GM13976 (cell line): ENCODE data around the gene LGALS3BP.

Experiments
- DNase-seq: peaks from one replicate; pipeline ENCODE4 v3.0.0; 2012; ENCODE audit warnings: low spot score
- in situ Hi-C: fragments of 300-500 bp; cut with MboI; formaldehyde crosslinking; loops from one replicate; pipeline ENCODE4 v1.12.0; 2022; ENCODE audit warnings: low sequenced_read_pairs, mixed read lengths, inconsistent platforms; ENCODE audit not compliant: unreplicated experiment
- TF ChIP-seq, protein P1 (sequence below): IDR thresholded peaks from 2 replicates; pipeline ENCODE4 v1.5.1; 2012; ENCODE audit warnings: borderline replicate concordance, mild to moderate bottlenecking; ENCODE audit not compliant: insufficient read depth; ENCODE audit errors: extremely low read depth, missing control alignments, control extremely low read depth

The LGALS3BP gene

DNA sequence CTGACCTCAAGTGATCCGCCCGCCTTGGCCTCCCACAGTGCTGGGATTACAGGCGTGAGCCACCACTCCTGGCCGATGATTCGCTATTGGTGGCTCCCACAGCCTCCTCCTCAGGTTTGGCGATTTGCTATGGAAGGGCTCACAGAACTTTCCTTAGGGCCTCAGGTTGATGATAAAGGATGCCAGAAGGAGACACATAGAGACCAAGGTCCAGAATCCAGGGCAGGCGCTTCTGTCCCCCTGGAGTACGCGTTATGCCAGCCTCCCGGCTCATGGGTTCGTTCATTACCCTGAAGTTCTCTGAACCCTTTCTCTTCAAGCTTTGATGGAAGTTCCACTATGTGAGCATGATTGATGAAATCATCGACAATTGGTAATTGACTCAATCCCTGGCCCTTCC lies 19.9 kb downstream of the LGALS3BP start:
- in situ Hi-C loops = loop anchor here (10.0 kb wide), 1 partner anchor 95 kb away; no protein-coding TSS in a partner anchor
- TF ChIP-seq, protein P1, sequence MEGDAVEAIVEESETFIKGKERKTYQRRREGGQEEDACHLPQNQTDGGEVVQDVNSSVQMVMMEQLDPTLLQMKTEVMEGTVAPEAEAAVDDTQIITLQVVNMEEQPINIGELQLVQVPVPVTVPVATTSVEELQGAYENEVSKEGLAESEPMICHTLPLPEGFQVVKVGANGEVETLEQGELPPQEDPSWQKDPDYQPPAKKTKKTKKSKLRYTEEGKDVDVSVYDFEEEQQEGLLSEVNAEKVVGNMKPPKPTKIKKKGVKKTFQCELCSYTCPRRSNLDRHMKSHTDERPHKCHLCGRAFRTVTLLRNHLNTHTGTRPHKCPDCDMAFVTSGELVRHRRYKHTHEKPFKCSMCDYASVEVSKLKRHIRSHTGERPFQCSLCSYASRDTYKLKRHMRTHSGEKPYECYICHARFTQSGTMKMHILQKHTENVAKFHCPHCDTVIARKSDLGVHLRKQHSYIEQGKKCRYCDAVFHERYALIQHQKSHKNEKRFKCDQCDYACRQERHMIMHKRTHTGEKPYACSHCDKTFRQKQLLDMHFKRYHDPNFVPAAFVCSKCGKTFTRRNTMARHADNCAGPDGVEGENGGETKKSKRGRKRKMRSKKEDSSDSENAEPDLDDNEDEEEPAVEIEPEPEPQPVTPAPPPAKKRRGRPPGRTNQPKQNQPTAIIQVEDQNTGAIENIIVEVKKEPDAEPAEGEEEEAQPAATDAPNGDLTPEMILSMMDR = no peak
- no peak for DNase-seq

DNA sequence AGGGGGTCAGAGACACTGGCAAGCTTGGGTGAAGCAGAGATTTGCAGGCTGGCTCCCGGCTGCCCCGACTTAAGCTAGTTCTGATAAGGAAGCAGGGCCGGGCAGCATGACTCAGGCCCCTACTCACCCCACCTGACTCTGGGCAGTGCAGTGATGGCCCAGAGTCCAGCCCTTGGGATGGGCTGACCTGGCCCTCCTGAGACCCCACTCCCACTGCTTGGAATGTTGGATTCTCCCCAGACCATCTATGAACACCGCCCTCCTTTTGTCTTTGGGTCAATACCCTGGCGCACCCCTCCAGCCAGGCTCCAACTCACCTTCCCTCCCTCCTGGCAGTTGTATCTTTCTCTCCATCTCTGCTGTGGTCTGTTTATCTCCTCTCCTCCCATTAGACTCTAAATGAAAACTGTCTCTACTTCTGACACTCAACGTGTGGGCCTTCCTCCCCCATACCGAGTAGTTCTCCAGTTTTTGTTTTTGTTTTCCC lies 21.0 kb downstream of the LGALS3BP start:
- in situ Hi-C loops = no loop called here
- TF ChIP-seq, protein P1 = no peak
- DNase-seq = no peak

DNA sequence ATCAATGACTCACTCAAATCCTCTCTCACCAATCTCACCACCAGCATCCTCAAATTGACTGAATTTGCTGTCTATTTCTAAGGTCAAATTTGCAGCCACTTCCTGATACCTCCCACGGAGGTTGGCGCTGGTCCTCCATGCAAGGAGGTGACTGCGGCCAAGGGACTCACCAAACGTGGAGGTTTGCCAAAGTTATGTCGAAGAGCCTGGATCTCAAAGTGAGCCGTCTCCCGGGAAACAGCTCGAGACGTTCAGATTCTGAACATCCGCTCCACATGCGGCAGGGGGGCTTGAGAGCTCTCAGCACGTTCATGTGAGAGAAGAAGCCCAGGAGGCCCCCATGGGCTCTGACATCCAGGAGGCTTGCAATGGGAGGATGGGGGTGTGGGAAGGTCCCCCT lies 22.6 kb downstream of the LGALS3BP start:
- in situ Hi-C loops = no loop called here
- DNase-seq = no peak
- TF ChIP-seq, protein P1 = no peak

DNA sequence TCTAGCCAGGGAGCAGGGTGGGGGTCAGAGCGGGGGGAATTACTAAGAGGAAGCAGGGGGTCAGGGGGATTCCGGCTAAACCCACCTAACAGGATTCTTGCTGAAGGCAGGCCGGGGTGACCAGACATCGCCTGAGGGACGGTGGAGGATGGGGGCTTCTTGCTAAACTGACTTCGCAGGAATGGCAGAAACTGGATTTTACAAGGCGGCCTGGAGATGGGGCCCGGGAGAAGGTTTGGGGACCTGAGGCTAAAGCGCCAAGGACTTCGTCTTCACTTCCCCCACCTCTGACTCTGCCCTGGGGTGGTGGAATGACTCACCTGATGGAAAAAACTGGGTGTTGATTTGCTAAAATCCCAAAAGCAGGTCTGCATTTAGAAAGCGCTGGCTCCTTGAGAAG lies 23.5 kb downstream of the LGALS3BP start:
- no peak for DNase-seq
- TF ChIP-seq, protein P1 = no peak
- in situ Hi-C loops = no loop called here

DNA sequence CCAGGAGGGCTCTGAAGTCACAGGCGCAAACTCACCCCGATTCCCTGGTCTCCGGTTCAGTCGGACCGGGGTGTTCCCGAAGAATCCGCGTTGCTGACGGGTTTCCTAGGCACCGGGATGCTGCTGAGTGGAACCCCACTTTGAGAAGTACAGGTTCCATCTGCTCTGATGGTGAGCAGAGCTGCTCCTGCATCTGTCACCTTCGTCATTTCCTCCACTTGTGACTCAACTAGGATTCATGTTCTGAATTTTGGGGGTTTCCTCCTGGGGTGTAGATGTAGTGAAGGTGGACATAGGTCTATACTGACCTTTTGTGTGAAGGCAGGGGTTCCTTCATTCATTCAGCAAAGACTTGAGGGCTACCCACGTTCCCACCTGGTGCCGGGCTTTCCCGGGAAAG lies 25.0 kb downstream of the LGALS3BP start:
- in situ Hi-C loops = no loop called here
- TF ChIP-seq, protein P1 = no peak
- DNase-seq = no peak

DNA sequence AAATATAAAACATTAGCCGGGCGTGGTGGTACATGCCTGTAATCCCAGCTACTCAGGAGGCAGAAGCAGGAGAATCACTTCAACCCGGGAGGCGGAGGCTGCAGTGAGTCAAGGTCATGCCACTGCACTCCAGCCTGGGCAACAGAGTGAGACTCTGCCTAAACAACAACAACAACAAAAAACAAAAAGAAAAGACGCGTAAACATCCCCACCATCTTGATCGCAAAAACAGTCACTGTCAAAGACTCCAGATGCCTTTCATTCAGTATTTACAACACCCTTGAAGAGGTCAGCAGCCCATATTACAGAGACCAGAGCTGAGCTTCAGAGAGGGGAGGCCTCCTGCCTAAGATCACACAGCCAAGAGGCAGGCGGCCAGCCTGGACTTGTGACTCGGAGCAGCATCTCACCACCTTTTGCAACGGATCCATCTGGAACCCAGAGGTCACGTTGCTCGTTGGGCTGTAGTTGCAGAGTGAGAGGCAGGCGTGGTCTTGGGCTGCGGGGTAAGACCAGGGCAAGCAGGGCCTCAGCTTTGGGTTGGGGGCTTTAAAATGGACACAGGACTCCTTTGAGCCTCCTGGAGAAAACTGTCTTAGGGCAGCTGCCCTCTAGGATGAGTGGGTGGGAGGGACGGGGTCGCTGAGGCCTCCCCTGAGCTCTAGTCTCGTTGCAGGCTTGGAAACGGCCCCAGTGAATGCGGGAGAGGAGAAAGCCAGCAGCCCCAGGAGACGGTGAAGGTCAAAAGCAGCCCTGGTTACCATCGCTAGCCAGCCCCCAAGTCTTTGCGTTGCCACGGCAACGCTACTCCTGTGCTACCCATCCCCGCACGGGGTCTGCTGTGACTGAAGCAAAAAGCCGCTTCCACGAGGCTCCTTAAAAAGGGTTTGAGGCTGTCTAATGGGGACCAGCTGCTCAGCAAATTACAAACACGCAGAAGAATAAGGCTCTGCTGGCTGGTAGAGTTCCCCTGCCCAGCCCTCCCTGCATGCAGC lies 26.1 kb downstream of the LGALS3BP start:
- in situ Hi-C loops = no loop called here
- no peak for DNase-seq
- TF ChIP-seq, protein P1 = no peak
